K562 (cell line): Measurements from ENCODE around the gene LRRC37A3. TPM values are rescaled to one million over a fixed set of nuclear protein-coding genes. Genes with fewer than 3 reads are reported as not detected.

Experiments used
- ATAC-seq: fragments of 200-7000 bp; cut with Tn5 transposase; 3 replicates; pipeline ENCODE4 v1.9.1; 2020; ENCODE audit warnings: moderate library complexity
- BruUV-seq: library from RNA; stranded (reverse); fragments of 400-500 nt; replicated peaks from 2 replicates; lab custom pipeline; 2021; lab: Mats Ljungman, UMichigan
- CTCF ChIA-PET: fragments of 300-600 bp; formaldehyde crosslinking; extraction: SDS; loops from one replicate; lab custom pipeline; 2021; ENCODE audit warnings: low intra/inter-chr PET ratio; lab: Yijun Ruan, JAX
- POLR2A ChIA-PET: fragments of 300-600, 350-650 bp; sonication (Branson Sonifier 250); formaldehyde crosslinking; extraction: SDS; loops from one replicate; lab custom pipeline; 2021; ENCODE audit warnings: antibody characterized with exemption, inconsistent platforms; lab: Yijun Ruan, JAX
- DNase-seq, 4 experiments: peaks; one replicate each; pipeline versions ENCODE4 v3.0.0 to v3.0.0-alpha.2; 2011 to 2018; ENCODE audit warnings: low spot score in 3 of 4, mixed read lengths in 3 of 4; ENCODE audit errors: extremely low read depth in 1 of 4
- FAIRE-seq: peaks from 2 replicates; lab custom pipeline; 2011; peaks lifted over from hg19 to GRCh38; lab: Jason Lieb, UNC
- H2AFZ ChIP-seq: 2 replicates; pipeline ENCODE4 v1.6.0; 2011; ENCODE audit warnings: low read depth, low read length, control low read depth, inconsistent platforms
- H3K27ac ChIP-seq: fragments of 200-600 bp; 3 replicates; pipeline ENCODE4 v1.8.0; 2011; ENCODE audit warnings: low read depth, mild to moderate bottlenecking, control low read depth, inconsistent platforms, low read length, moderate library complexity, mixed read lengths; ENCODE audit errors: extremely low read depth
- H3K27me3 ChIP-seq, 2 experiments: fragments of 300-600 bp in 1 of 2; 2 replicates in 1 of 2; 3 replicates in 1 of 2; pipeline versions ENCODE4 v1.6.0 to v1.8.0; 2011; ENCODE audit warnings: inconsistent platforms in 2 of 2, low read length in 2 of 2, mild to moderate bottlenecking in 1 of 2, mixed read lengths in 1 of 2, moderate library complexity in 1 of 2; ENCODE audit not compliant: control insufficient read depth in 2 of 2, insufficient read depth in 2 of 2
- H3K36me3 ChIP-seq: fragments of 300-600 bp; 3 replicates; pipeline ENCODE4 v1.8.0; 2011; ENCODE audit warnings: mild to moderate bottlenecking, low read length, inconsistent platforms; ENCODE audit not compliant: control insufficient read depth, insufficient read depth
- H3K4me1 ChIP-seq, 2 experiments: fragments of 200-600 bp in 1 of 2; replicated peaks in 1 of 2; 2 replicates in 1 of 2; 3 replicates in 1 of 2; pipeline versions ENCODE4 v1.5.1 to v1.8.0; 2011; ENCODE audit warnings: inconsistent platforms in 2 of 2, low read length in 2 of 2, mild to moderate bottlenecking in 1 of 2, mixed read lengths in 1 of 2, moderate library complexity in 1 of 2; ENCODE audit not compliant: control insufficient read depth in 2 of 2, insufficient read depth in 2 of 2
- H3K4me2 ChIP-seq: 2 replicates; pipeline ENCODE4 v1.6.1; 2011; ENCODE audit warnings: low read length, control low read depth, inconsistent platforms, mixed read lengths; ENCODE audit not compliant: insufficient read depth
- H3K4me3 ChIP-seq: fragments of 200-600 bp; sonication (generic), shearing (Covaris generic); 2 replicates; pipeline ENCODE4 v1.5.1; 2016; ENCODE audit warnings: control low read depth, inconsistent platforms
- H3K79me2 ChIP-seq: fragments of 200-600 bp; 3 replicates; pipeline ENCODE4 v1.8.0; 2011; ENCODE audit warnings: low read length, inconsistent platforms; ENCODE audit not compliant: control insufficient read depth, insufficient read depth
- H3K9ac ChIP-seq, 2 experiments: 2 replicates each; pipeline versions ENCODE4 v1.6.0 to v1.6.1; 2011; ENCODE audit warnings: low read depth in 2 of 2, low read length in 2 of 2, control low read depth in 1 of 2, inconsistent platforms in 1 of 2, mild to moderate bottlenecking in 1 of 2, mixed read lengths in 1 of 2; ENCODE audit not compliant: insufficient read depth in 1 of 2
- H3K9me1 ChIP-seq: one replicate; pipeline ENCODE4 v1.6.0; 2011; ENCODE audit warnings: inconsistent platforms, mild to moderate bottlenecking, low read length, moderate library complexity; ENCODE audit not compliant: control insufficient read depth, insufficient read depth
- H3K9me3 ChIP-seq: replicated peaks from 2 replicates; pipeline ENCODE4 v1.5.1; 2011; ENCODE audit warnings: low read depth, low read length, inconsistent platforms; ENCODE audit not compliant: control insufficient read depth, insufficient read depth
- H4K20me1 ChIP-seq: replicated peaks from 2 replicates; pipeline ENCODE4 v1.6.1; 2011; ENCODE audit warnings: low read length, inconsistent platforms, mixed read lengths; ENCODE audit not compliant: control insufficient read depth, insufficient read depth
- DACH1 ChIP-seq: fragments of 450-650 bp; IDR thresholded peaks from 2 replicates; pipeline ENCODE4 v1.6.1; 2018; ENCODE audit not compliant: partially characterized antibody
- LARP7 ChIP-seq: fragments of 450-650 bp; IDR thresholded peaks from 2 replicates; pipeline ENCODE4 v1.6.1; 2016
- MEF2A ChIP-seq: IDR thresholded peaks from 2 replicates; pipeline ENCODE4 v1.6.1; 2011; ENCODE audit warnings: low read depth, mild to moderate bottlenecking, low read length, moderate library complexity; ENCODE audit not compliant: control insufficient read depth
- MEIS2 ChIP-seq: fragments of 450-650 bp; IDR thresholded peaks from 2 replicates; pipeline ENCODE4 v1.6.1; 2014; ENCODE audit warnings: mild to moderate bottlenecking; ENCODE audit not compliant: partially characterized antibody
- PBX2 ChIP-seq, 2 experiments: IDR thresholded peaks in 1 of 2; conservative IDR thresholded peaks in 1 of 2; 2 replicates each; pipeline ENCODE4 v1.6.1; 2016; ENCODE audit warnings: low read depth in 2 of 2, mild to moderate bottlenecking in 1 of 2, missing compliant biosample characterization in 1 of 2, missing genetic modification characterization in 1 of 2, moderate library complexity in 1 of 2
- ZNF586 ChIP-seq: fragments of 450-650 bp; formaldehyde crosslinking; conservative IDR thresholded peaks from 2 replicates; pipeline ENCODE4 v1.4.0; 2020; ENCODE audit warnings: mild to moderate bottlenecking, moderate library complexity
- ZZZ3 ChIP-seq: fragments of 450-650 bp; IDR thresholded peaks from 2 replicates; pipeline ENCODE4 v1.6.1; 2016; ENCODE audit warnings: antibody characterized with exemption, mild to moderate bottlenecking, moderate library complexity
- WGBS: fragments of 100-300 bp; shearing (Covaris generic); methylation state at CpG from one replicate; pipeline ENCODE4 v1.1.6; 2016; ENCODE audit warnings: low coverage, mixed read lengths; ENCODE audit not compliant: insufficient coverage; ENCODE audit errors: missing lambda C conversion rate; 5-methylcytosine and 5-hydroxymethylcytosine counted together
- in situ Hi-C: fragments of 300-500 bp; cut with MboI; formaldehyde crosslinking; loops from 4 replicates; pipeline ENCODE4 v1.15.0; 2018; ENCODE audit warnings: inconsistent platforms, mixed read lengths
- intact Hi-C: fragments of 100-400 bp; cut with micrococcal nuclease; formaldehyde crosslinking; loops from 2 replicates; pipeline ENCODE4 v1.14.2; 2022
- polyA plus RNA-seq, 8 experiments: library from polyadenylated mRNA; depleted of rRNA in 4 of 8; stranded (reverse) in 5 of 8; unstranded in 3 of 8; fragments of >200 nt; fragmentation: Nextera tagmentation in 2 of 8; fragmentation: Illumina TruSeq in 1 of 8; extraction: Ambion mirVana in 2 of 8; extraction: Trizol in 1 of 8; gene quantifications; 2 replicates each; pipeline versions ENCODE4 v1.2.1 to v1.2.3, GENCODE V29; 2011 to 2014; ENCODE audit warnings: inconsistent platforms in 1 of 8, missing spikeins in 1 of 8
- total RNA-seq, 7 experiments: library from RNA; depleted of rRNA in 6 of 7; stranded (reverse); fragments of >200 nt in 6 of 7; fragmentation: Illumina TruSeq in 2 of 7; extraction: Trizol in 2 of 7; gene quantifications; 2 replicates each; pipeline versions ENCODE4 v1.2.1 to v1.2.3, GENCODE V29; 2011 to 2021; ENCODE audit warnings: low replicate concordance in 1 of 7

LRRC37A3 gene
- total and polyA plus RNA-seq, 9 of the 15 experiments (the other 6 are each of a cell fraction or from before 2014, with no cell fraction given): 0.14 to 5.9 (median 2.2) TPM

GRCh38 chr17:64941761-64942160, 22.5 kb upstream of the LRRC37A3 start (continued):
- TF ChIP-seq PBX2 (CRISPR knock-in tag; IDR thresholded peaks at IDR 0.05; ENCODE audit: low read depth): no peak
- no peak for TF ChIP-seq PBX2 (tag; conservative IDR thresholded peaks at IDR 0.05; ENCODE audit: low read depth)
- TF ChIP-seq, all 486 proteins: peak for 0

- no TSS peak for BruUV-seq
- DNase-seq: no peak
- TF ChIP-seq MEF2A (no peak), DACH1 (peak; percentile 83), LARP7 (no peak), ZNF586 (CRISPR knock-in tag) (no peak), MEIS2 (no peak), ZZZ3 (no peak)
- CTCF ChIA-PET: no interaction called here
- in situ Hi-C loops (no loop called here), intact Hi-C loops (no loop called here)
- Histone ChIP-seq H3K27ac (no peak overlapping the region), H4K20me1 (no peaks in the 10 kb centered on the region), H3K4me3 (no peak overlapping the region), H3K36me3 (0 out of 3 replicates have a peak, but pooled peaks cover 2% of the 10 kb centered on the region), H3K9me1 (no peaks in the 10 kb centered on the region), H3K27me3 (no peaks in the 10 kb centered on the region), H3K4me1 (peaks cover 7 to 8% of the 10 kb centered on the region in 2 experiments; a peak in 4 of 5 replicates), H3K79me2 (no peaks in the 10 kb centered on the region), H3K9me3 (no peaks in the 10 kb centered on the region), H2AFZ (no peak overlapping the region), H3K9ac (no peak overlapping the region), H3K4me2 (no peak overlapping the region)
- WGBS: 97% methylated on average over 3 of the region's 3 CpGs
- no peak for FAIRE-seq
- POLR2A ChIA-PET: interaction anchor here (0.7 to 1.2 kb wide), 4 partner anchors 8 to 24 kb away, joined by 3 to 7 read pairs (median 3); no protein-coding TSS in a partner anchor
- ATAC-seq: no peak
Measured at GRCh38 chr17:64941045-64941444, 21.8 kb upstream of the LRRC37A3 start.
